A549 (cell line): ENCODE results near the gene DXO. TPM values are rescaled to one million over a fixed set of nuclear protein-coding genes. Genes with fewer than 3 reads are reported as not detected.

Experiments
- ATAC-seq, 2 experiments: fragments of 200-7000 bp in 1 of 2; fragments of >200 bp in 1 of 2; cut with Nextera tagmentation in 1 of 2; cut with Tn5 transposase in 1 of 2; 3 replicates each; pipeline versions ENCODE4 v1.8.0 to v1.9.1; 2018 to 2020; ENCODE audit warnings: mild to moderate bottlenecking in 1 of 2, moderate library complexity in 1 of 2
- CTCF ChIA-PET: fragments of 300-600 bp; sonication (Branson Sonifier 250); formaldehyde crosslinking; extraction: SDS; loops from one replicate; lab custom pipeline; 2021; ENCODE audit warnings: antibody characterized with exemption, inconsistent platforms; lab: Yijun Ruan, JAX
- POLR2A ChIA-PET: fragments of 350-600 bp; formaldehyde crosslinking; extraction: SDS; loops from one replicate; lab custom pipeline; 2021; ENCODE audit warnings: antibody characterized with exemption, inconsistent platforms; lab: Yijun Ruan, JAX
- DNase-seq, 2 experiments: peaks; one replicate each; pipeline versions ENCODE4 v3.0.0 to v3.0.0-alpha.2; 2011 to 2016; ENCODE audit warnings: low read depth in 1 of 2, low spot score in 1 of 2
- FAIRE-seq: peaks from 2 replicates; lab custom pipeline; 2011; peaks lifted over from hg19 to GRCh38; lab: Jason Lieb, UNC
- H3K27ac ChIP-seq, 2 experiments: fragments of >200 bp; sonication (Bioruptor Twin); formaldehyde crosslinking; 3 replicates each; pipeline ENCODE4 v1.5.1; 2016 to 2017
- H3K4me1 ChIP-seq: fragments of >200 bp; sonication (Bioruptor Twin); formaldehyde crosslinking; 3 replicates; pipeline ENCODE4 v1.6.1; 2016
- H3K4me2 ChIP-seq: fragments of >200 bp; sonication (Bioruptor Twin); formaldehyde crosslinking; 3 replicates; pipeline ENCODE4 v1.6.1; 2016
- H3K4me3 ChIP-seq: fragments of >200 bp; sonication (Bioruptor Twin); formaldehyde crosslinking; 3 replicates; pipeline ENCODE4 v1.5.1; 2016
- H3K9me3 ChIP-seq: fragments of >200 bp; sonication (Bioruptor Twin); formaldehyde crosslinking; 3 replicates; pipeline ENCODE4 v1.6.1; 2016
- BCL3 ChIP-seq: fragments of >200 bp; sonication (Bioruptor Twin); formaldehyde crosslinking; IDR thresholded peaks from 3 replicates; pipeline ENCODE4 v1.6.1; 2016
- CBX2 ChIP-seq: fragments of 200-600 bp; sonication (generic); IDR thresholded peaks from 2 replicates; pipeline ENCODE4 v1.6.1; 2016; ENCODE audit warnings: low read depth, mild to moderate bottlenecking, borderline replicate concordance
- CEBPB ChIP-seq, 2 experiments: fragments of >200 bp in 1 of 2; sonication (Bioruptor Twin) in 1 of 2; formaldehyde crosslinking in 1 of 2; IDR thresholded peaks; 2 replicates each; pipeline ENCODE4 v1.6.1; 2012 to 2016
- E2F6 ChIP-seq: IDR thresholded peaks from 2 replicates; pipeline ENCODE4 v1.6.1; 2012; ENCODE audit warnings: low read depth, borderline replicate concordance
- EHF ChIP-seq: fragments of 250-450 bp; sonication (Bioruptor Pico); IDR thresholded peaks from 2 replicates; pipeline ENCODE4 v1.5.0; 2020; ENCODE audit warnings: mild to moderate bottlenecking
- EHMT2 ChIP-seq: fragments of 200-600 bp; sonication (generic); IDR thresholded peaks from 2 replicates; pipeline ENCODE4 v1.6.1; 2016; ENCODE audit warnings: antibody characterized with exemption, low read depth, mild to moderate bottlenecking, moderate library complexity
- EP300 ChIP-seq, 2 experiments: fragments of >200 bp; sonication (Bioruptor Twin); formaldehyde crosslinking; IDR thresholded peaks; 2 replicates in 1 of 2; 3 replicates in 1 of 2; pipeline ENCODE4 v1.6.1; 2016 to 2017
- FOSL2 ChIP-seq, 2 experiments: fragments of 450-650 bp in 1 of 2; fragments of >200 bp in 1 of 2; sonication (Bioruptor Twin) in 1 of 2; formaldehyde crosslinking; IDR thresholded peaks; 2 replicates each; pipeline versions ENCODE4 v1.5.0 to v1.6.1; 2016 to 2020; ENCODE audit warnings: mild to moderate bottlenecking in 1 of 2, moderate library complexity in 1 of 2
- GATA3 ChIP-seq: IDR thresholded peaks from 2 replicates; pipeline ENCODE4 v1.6.1; 2012; ENCODE audit warnings: borderline replicate concordance
- HEYL ChIP-seq: fragments of 250-450 bp; sonication (Bioruptor Pico); IDR thresholded peaks from 2 replicates; pipeline ENCODE4 v1.8.0; 2021; ENCODE audit warnings: mild to moderate bottlenecking, moderate library complexity
- HOXB5 ChIP-seq: fragments of 250-450 bp; sonication (Bioruptor Pico); IDR thresholded peaks from 2 replicates; pipeline ENCODE4 v1.5.0; 2020; ENCODE audit warnings: mild to moderate bottlenecking, moderate library complexity
- JUN ChIP-seq, 2 experiments: fragments of >200 bp; sonication (Bioruptor Twin); formaldehyde crosslinking; IDR thresholded peaks; 2 replicates in 1 of 2; 3 replicates in 1 of 2; pipeline ENCODE4 v1.6.1; 2016 to 2017
- KDM1A ChIP-seq: fragments of 200-600 bp; sonication (generic); IDR thresholded peaks from 2 replicates; pipeline ENCODE4 v1.6.1; 2016; ENCODE audit warnings: low read depth, mild to moderate bottlenecking
- KDM5A ChIP-seq: fragments of 200-600 bp; sonication (generic); IDR thresholded peaks from 2 replicates; pipeline ENCODE4 v1.6.1; 2016; ENCODE audit warnings: antibody characterized with exemption, mild to moderate bottlenecking
- MAFK ChIP-seq: fragments of 450-650 bp; IDR thresholded peaks from 2 replicates; pipeline ENCODE4 v1.6.1; 2014; ENCODE audit not compliant: partially characterized antibody
- MAX ChIP-seq: IDR thresholded peaks from 2 replicates; pipeline ENCODE4 v1.6.1; 2012
- MYC ChIP-seq: IDR thresholded peaks from 2 replicates; pipeline ENCODE4 v1.6.1; 2012; ENCODE audit warnings: mild to moderate bottlenecking, inconsistent platforms, low read length, improper control_type of control experiment, borderline replicate concordance
- NPAS2 ChIP-seq: fragments of 250-450 bp; sonication (Bioruptor Pico); IDR thresholded peaks from 2 replicates; pipeline ENCODE4 v1.8.0; 2022; ENCODE audit warnings: mild to moderate bottlenecking, moderate library complexity, borderline replicate concordance
- NR3C1 ChIP-seq: fragments of >200 bp; sonication (Bioruptor Twin); formaldehyde crosslinking; IDR thresholded peaks from 3 replicates; pipeline ENCODE4 v1.6.1; 2017
- POLR2A ChIP-seq: IDR thresholded peaks from 2 replicates; pipeline ENCODE4 v1.6.1; 2012; ENCODE audit warnings: mild to moderate bottlenecking, low read length
- RCOR1 ChIP-seq: fragments of 150-350 bp; IDR thresholded peaks from 2 replicates; pipeline ENCODE4 v1.6.1; 2014; ENCODE audit warnings: antibody characterized with exemption, low read length, low read depth
- RFX5 ChIP-seq: fragments of 450-650 bp; IDR thresholded peaks from 2 replicates; pipeline ENCODE4 v1.7.1; 2014; ENCODE audit warnings: antibody characterized with exemption, mild to moderate bottlenecking, moderate library complexity
- SREBF2 ChIP-seq: fragments of 450-650 bp; IDR thresholded peaks from 2 replicates; pipeline ENCODE4 v1.6.1; 2014; ENCODE audit warnings: mild to moderate bottlenecking, moderate library complexity
- TFCP2L1 ChIP-seq: fragments of 250-450 bp; sonication (Bioruptor Pico); IDR thresholded peaks from 2 replicates; pipeline ENCODE4 v1.5.0; 2021; ENCODE audit warnings: mild to moderate bottlenecking
- TP53 ChIP-seq: fragments of 250-450 bp; sonication (Bioruptor Pico); IDR thresholded peaks from 2 replicates; pipeline ENCODE4 v1.5.0; 2021; ENCODE audit warnings: mild to moderate bottlenecking, moderate library complexity
- ZFP36 ChIP-seq: fragments of 450-650 bp; IDR thresholded peaks from 2 replicates; pipeline ENCODE4 v1.6.1; 2014; ENCODE audit warnings: borderline replicate concordance; ENCODE audit not compliant: partially characterized antibody
- ZSCAN20 ChIP-seq: fragments of 250-450 bp; sonication (Bioruptor Pico); IDR thresholded peaks from 2 replicates; pipeline ENCODE4 v1.8.0; 2022; ENCODE audit warnings: mild to moderate bottlenecking, moderate library complexity
- WGBS: methylation state at CpG from one replicate; pipeline ENCODE4 v1.1.6; 2017; ENCODE audit errors: missing lambda C conversion rate; 5-methylcytosine and 5-hydroxymethylcytosine counted together
- polyA plus RNA-seq, 4 experiments: library from polyadenylated mRNA; depleted of rRNA in 3 of 4; stranded (reverse); fragments of >200 nt; fragmentation: RNase III in 1 of 4; extraction: RNeasy Plus Mini Kit Qiagen cat#74134 plus additional on column Dnase treatment in 1 of 4; gene quantifications; 2 replicates in 3 of 4; 3 replicates in 1 of 4; pipeline ENCODE4 v1.2.3, GENCODE V29; 2011 to 2017

The DXO gene
- polyA plus RNA-seq, 2 of the 4 experiments (the other 2 are of a cell fraction): 12.7 to 15.6 TPM

- Histone ChIP-seq H3K4me3 (no peak overlapping the region), H3K4me2 (no peak overlapping the region), H3K9me3 (no peaks in the 10 kb centered on the region), H3K27ac (no peak overlapping the region), H3K4me1 (peaks cover 17% of the 10 kb centered on the region)
- no peak for DNase-seq
- no peak for ATAC-seq
- ChIA-PET CTCF (no interaction called here), POLR2A (no interaction called here)
- FAIRE-seq: no peak
- 92% methylated on average over 13 of the region's 24 CpGs for WGBS
- no peak for TF ChIP-seq EHMT2
- TF ChIP-seq NPAS2 (CRISPR knock-in tag): no peak
- TF ChIP-seq HEYL (CRISPR knock-in tag): no peak
- no peak for TF ChIP-seq ZSCAN20 (CRISPR knock-in tag)
- no peak for TF ChIP-seq CEBPB (IDR thresholded peaks at IDR 0.05)
- TF ChIP-seq TP53: no peak
- TF ChIP-seq RCOR1: no peak
- no peak for TF ChIP-seq SREBF2
- no peak for TF ChIP-seq FOSL2 (IDR thresholded peaks at IDR 0.05)
- no peak for TF ChIP-seq FOSL2 (CRISPR knock-in tag; IDR thresholded peaks at IDR 0.05)
- no peak for TF ChIP-seq KDM1A
- TF ChIP-seq JUN (IDR thresholded peaks at IDR 0.05): no peak
Measured at GRCh38 chr6:31947070-31947675, 24.8 kb downstream of the DXO start.

- peaks cover 18% of the 10 kb centered on the region for H3K4me1 ChIP-seq
- CTCF ChIA-PET: no interaction called here
- POLR2A ChIA-PET: interaction anchor here (1.0 kb wide), 1 partner anchor 44 kb away, joined by 5 read pairs; no protein-coding TSS in a partner anchor
- H3K9me3 ChIP-seq: no peaks in the 10 kb centered on the region
- 96% methylated on average over 8 of the region's 11 CpGs for WGBS
- FAIRE-seq (no peak), DNase-seq (no peak), ATAC-seq (peak in 1 of 2 experiments; percentile 2; a peak in 2 of 6 replicates)
- no peak overlapping the region for H3K4me3 ChIP-seq
- H3K4me2 ChIP-seq: peak overlapping the region; percentile 70
- H3K27ac ChIP-seq: peak overlapping the region; percentile 61 to 83; a peak in 4 of 6 replicates
- TF ChIP-seq TFCP2L1 (no peak), MAFK (no peak), SREBF2 (no peak), ZFP36 (no peak), NR3C1 (no peak), KDM5A (no peak), EHF (no peak), E2F6 (no peak), EP300 (IDR thresholded peaks at IDR 0.05) (no peak), HOXB5 (no peak), GATA3 (no peak), TP53 (no peak), CBX2 (no peak), MAX (no peak), RFX5 (no peak), POLR2A (no peak), MYC (no peak), BCL3 (no peak), JUN (IDR thresholded peaks at IDR 0.05) (no peak)
- TF ChIP-seq, all 56 proteins: peak for 0
Measured at GRCh38 chr6:31946370-31946885, 25.5 kb downstream of the DXO start.
